ENCODE measurements around the gene SDC3.

DNA sequence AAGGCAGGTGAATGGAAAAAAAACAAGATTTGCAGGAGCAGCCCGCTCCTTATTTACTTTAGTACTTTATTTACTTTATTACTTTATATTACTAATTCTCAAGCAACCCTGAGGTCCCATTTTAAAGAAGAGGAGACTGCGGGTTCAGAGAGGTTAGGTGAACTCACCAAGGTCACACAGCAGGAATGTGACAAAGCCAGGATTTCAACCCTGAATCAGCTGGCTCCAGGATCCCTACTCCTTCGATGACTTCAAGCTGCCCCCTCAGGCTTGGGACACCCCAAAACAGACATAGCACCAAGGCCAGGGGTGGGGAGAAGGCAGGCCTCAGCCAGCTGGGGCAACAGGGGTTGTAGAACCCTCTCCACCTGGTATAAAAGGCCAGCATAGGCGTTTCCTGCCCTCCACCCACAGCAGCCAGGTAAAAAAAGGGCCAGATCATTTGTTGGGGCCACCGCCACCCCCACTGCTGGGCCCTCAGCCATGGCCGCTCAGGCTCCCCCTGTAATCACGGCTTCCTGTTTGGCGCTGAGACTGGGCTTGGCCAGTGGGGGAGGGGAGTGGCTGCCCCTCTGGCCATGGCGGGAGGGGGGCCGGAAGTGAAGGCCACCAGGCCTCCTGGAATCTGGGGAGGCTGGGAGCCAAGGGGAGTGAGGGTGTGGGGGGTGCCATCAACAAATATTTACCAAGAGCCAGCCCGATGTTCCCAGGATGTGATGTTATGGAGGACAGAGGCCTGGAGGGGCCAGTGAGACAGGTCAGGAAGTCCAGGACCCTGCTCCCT is 6.6 kb downstream of the SDC3 start:
- no peak for TF ChIP-seq STAT3 (IDR thresholded peaks at IDR 0.05; ENCODE audit: low read depth, low read length)
- no peak for TF ChIP-seq MXI1 (IDR thresholded peaks at IDR 0.05; ENCODE audit: low read depth, low read length)
- TF ChIP-seq CEBPB (IDR thresholded peaks at IDR 0.05; ENCODE audit: borderline replicate concordance in 1 of 2, low read depth in 2 of 2, low read length in 2 of 2) = no peak
- TF ChIP-seq, protein P1, sequence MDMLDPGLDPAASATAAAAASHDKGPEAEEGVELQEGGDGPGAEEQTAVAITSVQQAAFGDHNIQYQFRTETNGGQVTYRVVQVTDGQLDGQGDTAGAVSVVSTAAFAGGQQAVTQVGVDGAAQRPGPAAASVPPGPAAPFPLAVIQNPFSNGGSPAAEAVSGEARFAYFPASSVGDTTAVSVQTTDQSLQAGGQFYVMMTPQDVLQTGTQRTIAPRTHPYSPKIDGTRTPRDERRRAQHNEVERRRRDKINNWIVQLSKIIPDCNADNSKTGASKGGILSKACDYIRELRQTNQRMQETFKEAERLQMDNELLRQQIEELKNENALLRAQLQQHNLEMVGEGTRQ (IDR thresholded peaks at IDR 0.05; ENCODE audit: borderline replicate concordance, low read depth, low read length) = no peak
- TF ChIP-seq SIN3A (IDR thresholded peaks at IDR 0.05; ENCODE audit: low read depth, low read length) = no peak
